ENCODE data around the gene ZDHHC24.

The ZDHHC24 gene

DNA sequence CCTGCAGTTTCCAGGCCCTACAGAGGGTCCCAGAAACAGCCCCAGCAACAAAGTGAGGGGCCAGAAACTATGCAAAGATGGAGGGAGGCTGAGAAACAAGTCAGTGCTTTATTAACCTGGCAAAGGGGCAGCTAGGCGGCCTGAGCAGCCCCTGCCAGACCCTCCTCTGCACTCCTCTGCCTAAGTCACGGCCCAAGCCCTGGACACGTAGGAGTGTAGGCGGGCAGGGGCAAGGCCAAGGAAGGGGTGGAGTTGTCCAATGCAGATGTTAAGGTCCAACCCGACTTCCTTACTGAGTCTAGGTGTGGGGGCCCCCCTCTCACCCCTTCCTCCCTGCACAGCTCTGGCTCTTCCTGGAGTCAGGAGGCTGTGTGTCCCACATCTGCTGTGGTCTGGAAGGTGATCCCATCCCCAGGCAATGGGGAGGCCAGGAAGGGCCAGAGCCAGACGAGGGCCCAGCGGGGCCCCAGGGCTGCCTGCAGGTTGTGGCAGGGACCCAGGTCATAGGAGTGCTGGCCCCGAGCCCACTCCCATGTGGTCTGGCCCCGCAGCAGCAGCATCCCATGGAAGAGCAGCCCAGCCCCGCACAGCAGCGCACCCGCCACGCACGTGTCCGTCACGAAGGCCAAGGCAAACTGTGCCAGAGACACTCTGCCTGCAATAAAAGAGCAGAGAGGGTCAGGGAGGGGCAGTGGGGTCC, 6.5 kb downstream of the ZDHHC24 start:
- Histone ChIP-seq H3K9ac (ENCODE audit: low read depth, low read length, poor library complexity, severe bottlenecking) (no peak overlapping the region), H2AFZ (ENCODE audit: low read length) (no peak overlapping the region), H3K9me3 (ENCODE audit: insufficient read depth, low read depth, low read length) (no peaks in the 10 kb centered on the region), H3K4me2 (ENCODE audit: low read depth, low read length, poor library complexity, severe bottlenecking) (no peak overlapping the region), H3K79me2 (ENCODE audit: insufficient read depth, low read length) (peaks cover 22% of the 10 kb centered on the region), H3K4me1 (ENCODE audit: insufficient read depth, low read length, poor library complexity, severe bottlenecking) (peaks cover 11% of the 10 kb centered on the region), H3K9me2 (replicated peaks; ENCODE audit: low read depth, low read length) (no peaks in the 10 kb centered on the region), H3K36me3 (ENCODE audit: insufficient read depth, low read length) (no peaks in the 10 kb centered on the region; the same call in 1 of the 2 replicates), H3F3A (ENCODE audit: low read depth) (peaks cover 4% of the 10 kb centered on the region; the same call in 1 of the 2 replicates), H3K27me3 (ENCODE audit: insufficient read depth, low read length, poor library complexity, severe bottlenecking) (no peaks in the 10 kb centered on the region), H4K20me1 (ENCODE audit: insufficient read depth, low read length, poor library complexity, severe bottlenecking) (no peaks in the 10 kb centered on the region), H3K4me3 (ENCODE audit: low read length, poor library complexity, severe bottlenecking) (no peak overlapping the region)
- TF ChIP-seq, protein P1, sequence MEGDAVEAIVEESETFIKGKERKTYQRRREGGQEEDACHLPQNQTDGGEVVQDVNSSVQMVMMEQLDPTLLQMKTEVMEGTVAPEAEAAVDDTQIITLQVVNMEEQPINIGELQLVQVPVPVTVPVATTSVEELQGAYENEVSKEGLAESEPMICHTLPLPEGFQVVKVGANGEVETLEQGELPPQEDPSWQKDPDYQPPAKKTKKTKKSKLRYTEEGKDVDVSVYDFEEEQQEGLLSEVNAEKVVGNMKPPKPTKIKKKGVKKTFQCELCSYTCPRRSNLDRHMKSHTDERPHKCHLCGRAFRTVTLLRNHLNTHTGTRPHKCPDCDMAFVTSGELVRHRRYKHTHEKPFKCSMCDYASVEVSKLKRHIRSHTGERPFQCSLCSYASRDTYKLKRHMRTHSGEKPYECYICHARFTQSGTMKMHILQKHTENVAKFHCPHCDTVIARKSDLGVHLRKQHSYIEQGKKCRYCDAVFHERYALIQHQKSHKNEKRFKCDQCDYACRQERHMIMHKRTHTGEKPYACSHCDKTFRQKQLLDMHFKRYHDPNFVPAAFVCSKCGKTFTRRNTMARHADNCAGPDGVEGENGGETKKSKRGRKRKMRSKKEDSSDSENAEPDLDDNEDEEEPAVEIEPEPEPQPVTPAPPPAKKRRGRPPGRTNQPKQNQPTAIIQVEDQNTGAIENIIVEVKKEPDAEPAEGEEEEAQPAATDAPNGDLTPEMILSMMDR (conservative IDR thresholded peaks at IDR 0.05; ENCODE audit: low read length) = no peak
- TF ChIP-seq EZH2phosphoT487 (IDR thresholded peaks at IDR 0.05; ENCODE audit: borderline replicate concordance) = no peak

DNA sequence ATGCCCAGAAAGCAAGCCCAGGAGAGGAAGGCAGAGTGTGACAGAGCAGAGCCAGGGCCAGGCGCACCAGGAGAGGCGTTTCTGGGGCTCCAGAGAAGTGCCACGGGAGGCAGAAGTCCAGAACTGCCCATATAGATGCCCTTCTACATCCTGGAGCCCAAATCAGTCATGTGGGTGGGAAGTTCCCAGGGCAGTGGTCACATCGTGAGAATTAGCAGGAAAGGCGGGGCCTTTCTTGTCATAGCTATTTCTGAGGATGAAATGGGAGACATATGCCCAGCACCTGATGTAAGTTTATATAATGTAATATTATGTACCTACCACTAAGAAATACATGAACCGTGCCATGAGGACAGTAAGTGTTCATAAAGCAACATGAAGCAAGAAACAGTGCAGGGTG, 13.1 kb downstream of the ZDHHC24 start:
- H3K4me2 ChIP-seq (ENCODE audit: low read depth, low read length, poor library complexity, severe bottlenecking) = no peak overlapping the region
- H3K36me3 ChIP-seq (ENCODE audit: insufficient read depth, low read length) = no peaks in the 10 kb centered on the region
- no peaks in the 10 kb centered on the region for H4K20me1 ChIP-seq (ENCODE audit: insufficient read depth, low read length, poor library complexity, severe bottlenecking)
- H3K79me2 ChIP-seq (ENCODE audit: insufficient read depth, low read length) = no peaks in the 10 kb centered on the region
- H3K9me3 ChIP-seq (ENCODE audit: insufficient read depth, low read depth, low read length) = no peaks in the 10 kb centered on the region
- H3K9me2 ChIP-seq (replicated peaks; ENCODE audit: low read depth, low read length) = no peaks in the 10 kb centered on the region
- H2AFZ ChIP-seq (ENCODE audit: low read length) = no peak overlapping the region
- no peaks in the 10 kb centered on the region for H3F3A ChIP-seq (ENCODE audit: low read depth)
- no peak for TF ChIP-seq EZH2phosphoT487 (IDR thresholded peaks at IDR 0.05; ENCODE audit: borderline replicate concordance)
- TF ChIP-seq, protein P1 (conservative IDR thresholded peaks at IDR 0.05; ENCODE audit: low read length) = no peak
- H3K4me3 ChIP-seq (ENCODE audit: low read length, poor library complexity, severe bottlenecking) = no peak overlapping the region
- no peaks in the 10 kb centered on the region for H3K27me3 ChIP-seq (ENCODE audit: insufficient read depth, low read length, poor library complexity, severe bottlenecking)
- no peaks in the 10 kb centered on the region for H3K4me1 ChIP-seq (ENCODE audit: insufficient read depth, low read length, poor library complexity, severe bottlenecking)
- H3K9ac ChIP-seq (ENCODE audit: low read depth, low read length, poor library complexity, severe bottlenecking) = no peak overlapping the region

DNA sequence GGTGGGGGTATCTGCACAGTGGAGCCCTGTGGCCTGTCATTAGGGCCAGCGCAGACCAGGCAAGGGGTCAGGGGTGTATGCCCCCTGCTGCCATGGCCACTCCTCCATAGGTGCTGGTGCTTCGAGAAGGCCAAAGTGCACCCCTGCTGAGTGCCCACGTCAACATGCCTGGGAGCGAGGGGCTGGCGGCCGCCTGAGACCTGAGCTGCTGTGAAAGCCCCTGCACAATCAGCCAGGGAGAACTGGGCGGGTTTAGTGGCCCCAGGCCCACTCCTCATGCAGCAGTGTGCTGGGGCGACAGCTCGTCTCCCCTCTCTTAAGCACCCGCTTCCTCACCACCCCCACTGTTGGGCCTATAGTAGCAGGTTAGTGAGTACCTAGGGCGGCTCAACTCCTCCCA, 14.0 kb downstream of the ZDHHC24 start:
- Histone ChIP-seq H3K27me3 (ENCODE audit: insufficient read depth, low read length, poor library complexity, severe bottlenecking) (no peaks in the 10 kb centered on the region), H3K4me1 (ENCODE audit: insufficient read depth, low read length, poor library complexity, severe bottlenecking) (no peaks in the 10 kb centered on the region), H2AFZ (ENCODE audit: low read length) (no peak overlapping the region), H3K36me3 (ENCODE audit: insufficient read depth, low read length) (no peaks in the 10 kb centered on the region), H3F3A (ENCODE audit: low read depth) (no peaks in the 10 kb centered on the region), H3K9ac (ENCODE audit: low read depth, low read length, poor library complexity, severe bottlenecking) (no peak overlapping the region), H3K79me2 (ENCODE audit: insufficient read depth, low read length) (no peaks in the 10 kb centered on the region), H3K4me3 (ENCODE audit: low read length, poor library complexity, severe bottlenecking) (no peak overlapping the region), H3K9me3 (ENCODE audit: insufficient read depth, low read depth, low read length) (no peaks in the 10 kb centered on the region), H3K4me2 (ENCODE audit: low read depth, low read length, poor library complexity, severe bottlenecking) (no peak overlapping the region), H4K20me1 (ENCODE audit: insufficient read depth, low read length, poor library complexity, severe bottlenecking) (no peaks in the 10 kb centered on the region), H3K9me2 (replicated peaks; ENCODE audit: low read depth, low read length) (no peaks in the 10 kb centered on the region)
- TF ChIP-seq EZH2phosphoT487 (IDR thresholded peaks at IDR 0.05; ENCODE audit: borderline replicate concordance) = no peak
- TF ChIP-seq, protein P1 (conservative IDR thresholded peaks at IDR 0.05; ENCODE audit: low read length) = no peak

All from Loucy (cell line).